T follicular helper cell (primary cell): Measurements from ENCODE around the gene B3GALT6.

Experiments used
- DNase-seq: peaks from one replicate; pipeline ENCODE4 v3.0.0-alpha.2; 2020; ENCODE audit warnings: low read depth

B3GALT6 gene

DNA sequence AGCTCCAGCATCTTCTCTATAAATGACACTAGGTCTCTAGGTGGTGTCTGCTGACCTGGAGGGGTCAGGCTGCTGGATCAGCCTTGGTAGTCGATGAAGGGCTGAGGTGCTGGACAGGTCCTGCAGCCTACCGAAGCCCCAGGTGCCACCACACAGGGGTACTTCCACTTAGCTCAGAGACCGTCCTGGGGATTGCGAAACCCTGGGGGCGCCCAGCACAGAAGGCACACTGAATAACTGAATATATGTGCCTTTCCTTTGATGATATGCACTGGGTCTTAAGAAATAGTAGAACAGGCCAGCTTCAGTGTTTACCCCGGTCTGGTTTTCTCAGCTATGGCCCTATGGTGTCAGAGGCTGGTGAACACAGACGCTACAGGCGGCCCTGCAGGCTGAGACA is 30.7 kb downstream of the B3GALT6 start:
- DNase-seq, result no peak

DNA sequence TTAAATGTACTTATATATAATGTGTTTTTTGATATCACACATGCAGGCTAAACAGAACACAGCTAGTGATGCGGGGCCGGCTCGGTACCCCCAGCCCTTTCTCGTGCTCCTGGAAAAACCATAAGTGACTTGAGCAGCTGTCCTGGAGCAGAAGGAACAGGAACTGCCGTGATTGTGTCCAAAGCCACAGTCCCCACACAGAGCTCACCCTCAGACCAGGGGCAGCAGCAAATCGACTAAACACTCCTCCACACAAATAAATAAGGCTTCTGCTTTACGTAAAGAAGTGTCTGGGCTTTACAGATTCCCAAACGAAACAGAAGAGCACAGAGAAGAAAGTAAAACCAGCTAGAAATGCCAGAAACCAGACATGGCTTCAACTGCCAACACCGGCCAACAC is 32.0 kb downstream of the B3GALT6 start:
- no peak for DNase-seq

DNA sequence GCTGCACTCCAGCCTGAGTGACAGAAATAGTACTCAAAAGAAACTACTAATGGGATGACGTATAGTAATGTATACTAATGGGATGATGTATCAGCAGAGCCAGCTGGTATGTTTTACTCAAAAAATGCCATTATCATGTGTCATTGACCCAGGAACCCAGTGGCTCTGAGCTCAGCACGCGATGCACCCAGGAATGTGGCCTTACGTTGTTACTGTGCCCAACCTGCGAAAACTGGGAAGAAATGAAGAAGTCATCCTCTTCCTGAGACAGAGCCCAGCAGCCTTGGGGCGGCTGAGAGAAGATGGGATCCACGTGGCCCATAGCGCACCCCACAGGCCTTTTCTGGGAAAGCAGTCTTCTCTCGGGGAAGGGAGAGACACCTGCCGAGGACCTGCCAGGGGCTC is 32.8 kb downstream of the B3GALT6 start:
- peak; percentile 18 for DNase-seq

GRCh38 chr1:1267488-1268283 is 35.6 kb downstream of the B3GALT6 start:
- no peak for DNase-seq

DNA sequence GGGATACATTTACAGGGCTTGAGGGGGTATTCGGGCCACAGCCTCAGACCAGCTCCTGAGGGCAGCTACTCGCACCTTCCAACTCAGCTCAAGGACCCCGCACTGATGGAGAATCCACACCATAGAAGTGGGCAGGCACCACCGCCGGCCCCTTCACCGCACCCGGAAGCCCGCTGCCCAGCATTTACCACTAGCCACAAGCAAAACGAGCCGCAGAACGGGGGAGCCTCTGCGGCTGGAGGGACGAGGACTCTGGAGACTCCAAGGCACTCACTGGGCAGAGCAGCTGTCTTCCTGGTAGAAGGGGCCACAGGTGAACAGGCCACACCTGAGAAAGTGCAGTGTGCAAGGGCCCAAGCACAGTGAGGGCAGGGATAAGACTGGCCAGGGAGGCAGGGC is 36.2 kb downstream of the B3GALT6 start:
- no peak for DNase-seq

DNA sequence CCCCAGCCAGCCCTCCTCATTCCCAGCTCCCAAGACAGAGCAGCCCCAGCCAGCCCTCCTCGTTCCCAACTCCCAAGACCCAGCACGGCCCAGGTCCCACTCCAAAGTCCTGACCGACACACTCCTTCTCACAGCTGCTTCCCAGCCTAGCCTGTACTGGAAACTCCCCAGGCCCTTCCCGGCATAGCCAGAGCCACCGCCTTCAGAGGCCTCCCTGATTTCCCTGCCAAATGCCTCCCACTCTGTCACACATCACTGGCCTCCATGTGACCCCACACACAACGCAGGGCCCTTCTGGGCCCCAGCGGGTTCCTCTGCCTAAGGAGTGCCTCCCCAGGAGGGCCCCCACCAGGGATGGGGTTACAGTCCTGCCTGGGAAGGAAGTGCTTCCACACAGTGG is 38.8 kb downstream of the B3GALT6 start:
- no peak for DNase-seq

GRCh38 chr1:1272341-1273208 is 40.5 kb downstream of the B3GALT6 start:
- no peak for DNase-seq

- DNase-seq, result no peak
Measured at GRCh38 chr1:1273209-1273511, 41.1 kb downstream of the B3GALT6 start.

GRCh38 chr1:1273512-1274298 is 41.7 kb downstream of the B3GALT6 start, which contains the start of gene UBE2J2:
Gene UBE2J2, minus strand, starts transcription at chr1:1273854. Its CDS starts 5,862 bp downstream, at chr1:1267992.
- DNase-seq, result peak; percentile 92

DNA sequence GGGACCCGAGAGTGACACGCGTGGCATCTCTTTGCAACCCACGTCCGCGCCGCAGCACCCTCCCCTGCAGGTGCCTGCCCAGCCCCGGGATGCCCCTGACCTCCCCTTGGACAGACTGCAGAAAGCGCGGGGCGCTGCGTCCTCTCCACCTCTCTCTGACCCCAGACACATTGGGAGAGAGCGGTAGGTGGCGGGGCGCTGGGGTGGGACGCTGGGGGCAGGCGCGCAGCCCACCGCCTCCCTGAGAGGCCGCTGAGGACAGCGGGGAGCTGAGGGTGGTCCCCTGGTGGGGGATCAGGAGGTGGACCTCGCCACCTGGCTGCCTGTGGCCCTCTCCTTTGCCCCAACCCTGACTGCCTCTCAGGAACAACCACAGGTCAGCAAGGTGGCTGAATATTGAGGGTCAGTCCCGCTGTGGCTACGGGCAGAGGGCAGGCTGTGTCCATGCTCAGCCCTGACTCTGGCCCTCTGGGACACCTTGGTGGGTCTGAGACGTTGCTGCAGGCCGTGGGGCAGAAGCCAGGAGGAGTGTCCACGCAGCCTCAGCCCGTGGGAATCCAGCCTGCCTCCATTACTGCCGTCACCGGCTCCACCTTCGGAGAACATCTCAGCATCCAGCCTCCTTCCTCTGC is 42.4 kb downstream of the B3GALT6 start:
- no peak for DNase-seq

GRCh38 chr1:1274931-1275431 is 42.9 kb downstream of the B3GALT6 start:
- no peak for DNase-seq

DNA sequence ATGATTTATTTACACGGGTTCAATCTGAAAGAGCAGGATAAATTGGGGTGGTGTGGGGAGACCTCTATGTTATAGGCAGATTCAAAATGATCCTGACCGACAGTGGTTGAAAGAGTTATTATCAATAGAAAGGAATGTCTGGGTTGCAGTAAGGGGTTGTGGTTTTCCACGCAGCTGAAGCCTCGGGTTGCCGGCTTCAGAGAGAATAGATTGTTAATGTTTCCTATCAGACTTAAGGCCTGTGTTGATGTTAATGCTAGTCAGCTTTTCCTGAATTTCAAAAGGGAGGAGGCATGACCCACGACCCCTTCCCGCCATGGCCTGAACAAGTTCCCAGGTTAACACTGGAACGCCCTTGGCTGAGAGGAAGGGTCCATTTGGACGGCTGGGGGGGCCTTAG is 43.8 kb downstream of the B3GALT6 start:
- no peak for DNase-seq

- DNase-seq, result no peak
Measured at GRCh38 chr1:1278620-1279019, 46.6 kb downstream of the B3GALT6 start.

GRCh38 chr1:1279028-1279427 is 47.0 kb downstream of the B3GALT6 start:
- no peak for DNase-seq

- DNase-seq, result no peak
Measured at GRCh38 chr1:1280782-1281481, 48.9 kb downstream of the B3GALT6 start.

DNA sequence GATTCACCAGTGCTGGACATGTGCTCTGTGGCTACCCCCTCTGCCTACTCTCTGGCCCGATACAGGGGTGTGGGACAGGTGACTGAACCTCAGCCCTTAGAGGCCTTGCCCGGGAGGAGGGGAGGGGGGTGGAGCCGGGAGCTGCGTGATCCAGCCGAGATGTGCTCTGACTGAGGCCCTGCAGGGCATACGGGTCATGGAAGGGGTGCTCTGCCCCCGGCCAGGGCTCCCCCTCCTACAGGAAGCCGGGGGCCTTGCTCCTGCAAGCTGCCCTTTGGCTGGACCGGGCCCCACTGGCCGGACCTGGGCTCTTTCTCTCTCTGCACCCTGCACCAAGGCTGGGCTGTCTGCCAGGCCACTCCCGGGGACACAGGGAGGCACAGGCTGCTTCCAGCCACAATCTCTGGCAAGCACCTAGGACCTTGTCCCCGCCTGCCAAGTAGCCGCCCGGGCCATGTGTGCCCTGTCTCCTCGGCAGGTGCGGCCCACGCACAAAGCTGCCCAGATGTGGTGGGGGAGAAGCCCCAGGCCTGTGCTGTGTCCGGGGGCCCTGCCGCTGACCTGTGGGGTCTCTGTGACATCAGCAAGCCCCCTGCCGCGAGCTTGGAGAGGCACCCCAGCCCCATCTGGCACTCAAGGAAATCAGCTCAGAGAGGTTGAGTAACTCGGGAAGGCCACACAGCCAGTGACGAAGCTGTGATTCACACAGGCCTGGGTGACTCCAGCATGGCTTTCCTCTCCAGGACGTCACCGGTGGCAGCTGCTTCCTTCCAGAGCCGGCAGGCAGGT is 49.7 kb downstream of the B3GALT6 start:
- DNase-seq, result no peak

DNA sequence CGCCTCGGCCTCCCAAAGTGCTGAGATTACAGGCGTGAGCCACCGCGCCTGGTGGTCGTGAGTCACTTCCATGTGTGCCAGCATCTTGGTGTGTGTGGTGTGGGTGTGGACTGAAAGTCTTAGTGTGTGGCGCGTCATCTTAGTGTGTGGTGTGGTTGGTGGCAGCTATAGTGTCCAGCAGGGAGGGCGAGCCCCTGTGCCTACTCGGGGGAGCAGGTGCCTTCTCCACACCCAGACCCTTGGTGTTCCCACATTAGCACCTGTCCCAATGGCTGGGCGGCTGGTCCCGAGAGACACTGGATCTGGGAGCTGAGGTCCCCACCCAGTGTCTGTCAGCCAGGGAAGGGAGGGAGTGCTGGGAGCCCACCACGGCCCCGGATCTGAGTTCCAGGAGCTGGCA is 51.0 kb downstream of the B3GALT6 start:
- no peak for DNase-seq

DNA sequence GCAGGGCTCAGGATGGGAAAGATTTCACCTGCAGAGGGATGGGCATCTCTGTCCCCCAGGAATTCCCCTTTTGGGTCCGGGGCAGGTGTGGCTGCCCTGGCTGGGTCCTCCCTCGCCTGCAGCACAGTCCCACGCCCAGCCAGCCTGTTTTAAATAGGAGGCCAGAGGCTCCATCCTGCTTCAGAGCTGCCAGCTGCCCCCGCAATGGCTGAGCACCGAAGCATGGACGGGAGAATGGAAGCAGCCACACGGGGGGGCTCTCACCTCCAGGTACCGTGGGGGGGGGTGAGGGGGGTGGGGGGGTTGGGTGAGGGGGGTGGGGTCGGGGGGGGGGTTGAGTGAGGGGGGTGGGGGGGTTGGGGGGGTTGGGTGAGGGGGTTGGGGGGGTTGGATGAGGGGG is 51.8 kb downstream of the B3GALT6 start:
- DNase-seq, result no peak
